OCI-LY1 (cell line): ENCODE measurements around the gene RET.

Source experiments
- H2AFZ ChIP-seq: fragments of 200-600 bp; sonication (generic), shearing (Covaris generic); 2 replicates; pipeline ENCODE4 v1.6.0; 2014; ENCODE audit warnings: antibody characterized with exemption, mild to moderate bottlenecking, low read length
- H3F3A ChIP-seq: fragments of 200-600 bp; sonication (generic), shearing (Covaris generic); 2 replicates; pipeline ENCODE4 v1.6.0; 2014; ENCODE audit warnings: mild to moderate bottlenecking, antibody characterized with exemption, low read length, moderate library complexity; ENCODE audit not compliant: insufficient read depth
- H3K27ac ChIP-seq: fragments of 200-600 bp; sonication (generic); 2 replicates; pipeline ENCODE4 v1.5.1; 2014; ENCODE audit warnings: low read length, mixed run types, mild to moderate bottlenecking, low read depth; ENCODE audit not compliant: poor library complexity, severe bottlenecking
- H3K27me3 ChIP-seq: fragments of 200-600 bp; sonication (generic); 2 replicates; pipeline ENCODE4 v1.6.0; 2014; ENCODE audit warnings: antibody characterized with exemption, mild to moderate bottlenecking, low read length, moderate library complexity; ENCODE audit not compliant: insufficient read depth
- H3K36me3 ChIP-seq: fragments of 200-600 bp; sonication (generic); 2 replicates; pipeline ENCODE4 v1.6.1; 2014; ENCODE audit warnings: mild to moderate bottlenecking, antibody characterized with exemption, low read length, moderate library complexity, mixed read lengths; ENCODE audit not compliant: insufficient read depth
- H3K4me1 ChIP-seq: fragments of 200-600 bp; sonication (generic); 2 replicates; pipeline ENCODE4 v1.5.1; 2014; ENCODE audit warnings: mild to moderate bottlenecking, low read length, moderate library complexity; ENCODE audit not compliant: insufficient read depth, severe bottlenecking
- H3K4me2 ChIP-seq: fragments of 200-600 bp; sonication (generic), shearing (Covaris generic); 2 replicates; pipeline ENCODE4 v1.6.1; 2014; ENCODE audit warnings: low read length
- H3K4me3 ChIP-seq: fragments of 200-600 bp; sonication (generic); 2 replicates; pipeline ENCODE4 v1.5.1; 2014; ENCODE audit warnings: low read length, low read depth, mild to moderate bottlenecking, mixed read lengths; ENCODE audit not compliant: poor library complexity, severe bottlenecking
- H3K79me2 ChIP-seq: fragments of 200-600 bp; shearing (Covaris generic); 2 replicates; pipeline ENCODE4 v1.6.1; 2016; ENCODE audit warnings: mixed run types, low read length, mixed read lengths; ENCODE audit not compliant: insufficient read depth
- H3K9ac ChIP-seq: fragments of 200-600 bp; sonication (generic), shearing (Covaris generic); 2 replicates; pipeline ENCODE4 v1.6.1; 2014; ENCODE audit warnings: mild to moderate bottlenecking, low read length, mixed read lengths
- H3K9me2 ChIP-seq: fragments of 200-600 bp; sonication (generic), shearing (Covaris generic); 2 replicates; pipeline ENCODE4 v1.6.1; 2014; ENCODE audit warnings: low read depth, mild to moderate bottlenecking, low read length, mixed read lengths
- H3K9me3 ChIP-seq: fragments of 200-600 bp; shearing (Covaris generic); 2 replicates; pipeline ENCODE4 v1.6.1; 2014; ENCODE audit warnings: low read length, mixed read lengths
- H4K20me1 ChIP-seq: fragments of 200-600 bp; sonication (generic), shearing (Covaris generic); 2 replicates; pipeline ENCODE4 v1.6.0; 2016; ENCODE audit warnings: mild to moderate bottlenecking, low read length; ENCODE audit not compliant: insufficient read depth
- CTCF ChIP-seq: fragments of 200-600 bp; sonication (generic), shearing (Covaris generic); IDR thresholded peaks from 2 replicates; pipeline ENCODE4 v1.5.1; 2017; ENCODE audit warnings: mild to moderate bottlenecking, antibody characterized with exemption, low read length, moderate library complexity, mixed read lengths
- EZH2 ChIP-seq: fragments of 200-600 bp; sonication (generic), shearing (Covaris generic); IDR thresholded peaks from 2 replicates; pipeline ENCODE4 v1.8.0; 2017; ENCODE audit warnings: borderline replicate concordance, mixed run types, mild to moderate bottlenecking, antibody characterized with exemption, low read length, moderate library complexity, mixed read lengths

The RET gene

DNA sequence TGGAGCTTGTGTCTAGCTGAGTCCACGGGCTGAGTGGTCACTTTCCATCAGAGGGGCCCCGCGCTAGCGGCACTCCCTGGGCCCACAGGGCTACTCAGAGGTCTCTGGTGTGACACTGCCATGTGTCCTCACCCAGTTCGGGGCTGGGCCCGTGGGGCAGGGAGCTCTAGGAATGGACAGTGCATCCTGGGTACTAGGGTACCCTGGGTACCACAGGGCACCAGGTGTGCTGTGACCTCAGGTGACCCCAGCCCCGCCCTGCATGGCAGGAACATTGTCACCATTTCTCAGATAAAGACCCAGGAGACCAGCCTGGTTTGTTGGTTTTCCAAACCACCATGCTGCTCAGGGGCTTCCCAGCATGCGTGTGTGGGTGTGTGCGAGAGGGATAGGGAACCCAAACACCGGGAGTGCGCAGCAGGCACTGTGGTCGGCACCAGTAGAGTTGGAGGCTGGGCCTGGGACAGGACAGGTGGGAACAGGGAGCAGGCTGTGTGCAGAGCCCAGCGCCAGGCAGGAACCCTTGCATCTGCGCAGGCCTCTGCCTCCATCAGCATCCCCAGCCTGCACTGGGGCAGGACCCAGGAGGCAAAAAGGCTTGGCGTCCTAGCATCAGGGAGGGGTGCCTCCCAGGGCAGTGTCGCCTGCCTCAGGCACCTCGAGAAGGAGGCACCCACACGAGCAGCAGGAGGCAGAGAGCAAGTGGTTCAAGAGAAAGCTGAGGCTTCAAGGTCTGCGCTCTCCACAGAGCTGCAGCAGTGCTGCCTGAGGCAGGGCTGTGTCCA, 42.0 kb downstream of the RET start:
- Histone ChIP-seq H4K20me1 (no peaks in the 10 kb centered on the region), H3K4me1 (no peaks in the 10 kb centered on the region), H3K27me3 (no peaks in the 10 kb centered on the region), H3K4me3 (no peak overlapping the region), H3K9me3 (no peaks in the 10 kb centered on the region), H3K79me2 (no peaks in the 10 kb centered on the region), H3K27ac (no peak overlapping the region), H2AFZ (no peak overlapping the region), H3K9ac (no peak overlapping the region), H3K9me2 (no peaks in the 10 kb centered on the region), H3K36me3 (no peaks in the 10 kb centered on the region), H3F3A (no peaks in the 10 kb centered on the region), H3K4me2 (no peak overlapping the region)
- TF ChIP-seq CTCF (no peak), EZH2 (no peak)

GRCh38 chr10:43119416-43120115, 42.7 kb downstream of the RET start:
- Histone ChIP-seq H3K4me1 (no peaks in the 10 kb centered on the region), H3K9ac (no peak overlapping the region), H3K27ac (no peak overlapping the region), H4K20me1 (no peaks in the 10 kb centered on the region), H3K79me2 (no peaks in the 10 kb centered on the region), H3K27me3 (no peaks in the 10 kb centered on the region), H3K9me3 (no peaks in the 10 kb centered on the region), H3K36me3 (no peaks in the 10 kb centered on the region), H3K4me2 (no peak overlapping the region), H3K9me2 (no peaks in the 10 kb centered on the region), H3F3A (no peaks in the 10 kb centered on the region), H3K4me3 (no peak overlapping the region), H2AFZ (no peak overlapping the region)
- TF ChIP-seq CTCF = no peak
- no peak for TF ChIP-seq EZH2

DNA sequence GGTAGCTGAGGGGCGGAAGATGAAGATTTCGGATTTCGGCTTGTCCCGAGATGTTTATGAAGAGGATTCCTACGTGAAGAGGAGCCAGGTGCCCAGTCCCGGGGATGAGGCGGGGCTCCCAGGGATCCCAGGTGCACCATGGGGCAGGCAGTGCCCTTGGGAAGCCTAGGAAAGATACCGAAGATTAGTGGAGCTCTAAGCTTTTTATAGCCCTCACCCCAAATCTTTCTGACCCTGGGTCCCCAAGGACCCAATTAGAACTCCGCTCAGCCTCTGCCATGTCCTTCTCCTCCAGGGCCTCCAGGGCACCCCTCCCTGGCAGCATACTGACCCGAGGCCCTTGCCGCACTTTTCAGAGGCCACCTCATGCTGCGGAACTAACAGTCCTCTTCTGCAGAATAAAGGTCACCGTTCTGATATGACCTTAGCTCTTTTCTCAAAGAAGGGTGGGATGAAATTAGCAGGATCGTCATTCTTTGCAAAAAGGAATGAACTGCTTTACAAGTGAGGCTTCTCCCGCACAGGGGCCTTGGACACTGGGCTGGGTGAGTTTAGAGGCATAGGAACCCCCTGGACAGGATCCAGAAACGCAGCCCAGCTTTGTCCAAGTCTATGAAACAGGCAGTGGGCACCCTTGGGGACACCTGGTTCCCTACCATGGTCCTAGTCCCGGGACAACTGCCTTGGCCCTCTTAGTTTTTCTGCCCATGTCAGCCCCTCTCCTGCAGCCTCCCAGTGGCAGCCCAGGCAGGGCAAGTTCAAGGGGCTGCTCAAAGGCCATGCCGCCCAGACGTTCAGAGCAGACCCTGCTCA, 43.5 kb downstream of the RET start:
- Histone ChIP-seq H3K4me1 (no peaks in the 10 kb centered on the region), H3K9me3 (no peaks in the 10 kb centered on the region)
- TF ChIP-seq EZH2 = no peak
- no peak for TF ChIP-seq CTCF

More for the DNA sequence above, 43.5 kb downstream of the RET start:
- Histone ChIP-seq H2AFZ (no peak overlapping the region), H3K9ac (no peak overlapping the region), H3F3A (no peaks in the 10 kb centered on the region), H3K27ac (no peak overlapping the region), H4K20me1 (no peaks in the 10 kb centered on the region), H3K27me3 (no peaks in the 10 kb centered on the region), H3K4me3 (no peak overlapping the region), H3K79me2 (no peaks in the 10 kb centered on the region), H3K9me2 (no peaks in the 10 kb centered on the region), H3K36me3 (no peaks in the 10 kb centered on the region), H3K4me2 (no peak overlapping the region)
